T-helper 1 cell (primary cell): ENCODE data around the gene TJP1.
"Not testable (repeated sequence)": the region's sequence is repeated elsewhere in the genome, so short reads cannot be mapped to it uniquely, and the experiment has no call there.

Source experiments
- DNase-seq, 5 donors: peaks; one replicate each; pipeline ENCODE4 v3.0.0-alpha.2; 2012 to 2020

TJP1 gene

DNA sequence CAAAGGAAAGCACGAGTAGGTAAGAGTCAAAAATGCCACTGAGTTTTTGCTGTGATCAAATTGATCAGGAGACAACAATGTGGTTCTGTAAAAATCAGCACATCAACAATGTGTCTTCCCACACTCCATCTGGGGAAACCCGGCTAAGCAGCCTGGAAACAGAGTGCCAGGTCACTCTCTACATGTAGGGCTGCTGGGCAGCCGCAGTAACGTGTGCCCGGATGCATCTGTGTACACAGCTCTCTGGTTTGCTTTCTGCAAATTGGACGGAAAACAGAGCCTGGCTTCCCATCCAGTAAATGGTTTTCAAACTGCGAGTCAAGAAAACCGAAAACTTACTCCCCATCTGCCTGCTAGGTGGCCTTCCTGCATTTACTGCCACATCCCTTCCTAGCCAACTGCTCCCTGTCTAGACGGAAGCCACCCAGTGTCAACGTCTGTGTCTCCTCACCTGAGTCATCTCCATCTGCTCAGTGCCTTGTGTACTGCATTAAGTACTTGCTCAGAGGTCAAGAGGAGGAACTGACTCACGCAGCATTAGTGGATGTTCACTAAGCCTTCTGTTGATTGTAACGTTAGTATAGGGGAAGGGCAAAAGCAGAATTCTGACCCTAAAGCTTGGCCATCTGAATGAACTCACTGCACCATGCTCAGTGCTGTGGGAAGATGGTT lies 124.1 kb downstream of the TJP1 start:
- DNase-seq = no peak

- DNase-seq = no peak
Observed at GRCh38 chr15:29696950-29697738, 125.1 kb downstream of the TJP1 start.

DNA sequence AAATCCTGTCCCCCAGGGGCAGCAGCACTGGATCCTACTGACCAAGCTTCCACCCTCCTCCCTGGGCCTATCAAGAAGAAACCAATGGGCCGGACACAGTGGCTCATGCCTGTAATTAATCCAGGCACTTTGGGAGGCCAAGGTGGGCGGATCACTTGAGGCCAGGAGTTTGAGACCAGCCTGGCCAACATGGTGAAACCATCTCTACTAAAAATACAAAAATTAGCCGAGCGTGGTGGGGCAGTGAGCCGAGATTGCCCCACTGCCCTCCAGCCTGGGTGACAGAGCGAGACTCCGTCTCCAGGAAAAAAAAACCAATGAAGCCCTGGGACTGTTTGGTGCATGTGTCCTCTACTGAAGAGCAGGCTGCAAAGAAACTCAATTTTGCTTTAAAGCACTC lies 125.8 kb downstream of the TJP1 start:
- DNase-seq = not testable (repeated sequence)

- DNase-seq = no peak
Observed at GRCh38 chr15:29695489-29696167, 126.6 kb downstream of the TJP1 start.

DNA sequence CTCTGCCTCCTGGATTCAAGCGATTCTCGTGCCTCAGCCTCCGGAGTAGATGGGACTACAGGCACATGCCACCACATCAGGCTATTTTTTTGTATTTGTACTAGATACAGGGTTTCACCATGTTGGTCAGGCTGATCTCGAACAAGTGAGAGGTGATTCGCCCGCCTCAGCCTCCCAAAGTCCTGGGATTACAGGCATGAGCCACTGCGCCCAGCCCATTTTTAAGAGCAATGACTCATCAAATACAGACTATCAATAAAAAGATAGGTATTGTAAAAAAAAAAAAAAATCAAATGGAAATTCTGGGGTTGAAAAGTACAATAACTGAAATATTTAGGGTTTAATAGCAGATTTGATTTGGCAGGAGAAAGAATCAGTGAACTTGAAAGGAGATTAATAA lies 129.0 kb downstream of the TJP1 start:
- no peak for DNase-seq

DNA sequence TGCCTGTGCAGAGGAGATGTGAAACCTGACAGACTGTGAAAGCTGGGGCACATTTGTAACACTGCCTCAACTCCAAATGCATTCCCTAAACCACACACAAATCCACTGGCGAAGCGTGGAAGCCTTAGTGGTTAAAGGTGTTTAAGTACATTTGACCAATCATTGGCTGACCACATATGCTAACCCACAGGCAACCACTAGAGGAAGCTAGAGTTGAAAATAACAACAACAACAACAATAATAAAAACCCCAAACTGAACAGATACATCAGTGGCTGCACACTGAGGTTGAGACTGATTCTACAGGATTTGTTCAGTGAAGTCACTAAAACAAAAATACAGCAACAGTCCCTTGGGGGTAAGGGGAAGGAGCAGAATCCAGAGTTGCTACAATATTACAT lies 129.7 kb downstream of the TJP1 start:
- no peak for DNase-seq

- DNase-seq = no peak
Observed at GRCh38 chr15:29690765-29691475, 131.3 kb downstream of the TJP1 start.

GRCh38 chr15:29689287-29689986 lies 132.8 kb downstream of the TJP1 start:
- no peak for DNase-seq

DNA sequence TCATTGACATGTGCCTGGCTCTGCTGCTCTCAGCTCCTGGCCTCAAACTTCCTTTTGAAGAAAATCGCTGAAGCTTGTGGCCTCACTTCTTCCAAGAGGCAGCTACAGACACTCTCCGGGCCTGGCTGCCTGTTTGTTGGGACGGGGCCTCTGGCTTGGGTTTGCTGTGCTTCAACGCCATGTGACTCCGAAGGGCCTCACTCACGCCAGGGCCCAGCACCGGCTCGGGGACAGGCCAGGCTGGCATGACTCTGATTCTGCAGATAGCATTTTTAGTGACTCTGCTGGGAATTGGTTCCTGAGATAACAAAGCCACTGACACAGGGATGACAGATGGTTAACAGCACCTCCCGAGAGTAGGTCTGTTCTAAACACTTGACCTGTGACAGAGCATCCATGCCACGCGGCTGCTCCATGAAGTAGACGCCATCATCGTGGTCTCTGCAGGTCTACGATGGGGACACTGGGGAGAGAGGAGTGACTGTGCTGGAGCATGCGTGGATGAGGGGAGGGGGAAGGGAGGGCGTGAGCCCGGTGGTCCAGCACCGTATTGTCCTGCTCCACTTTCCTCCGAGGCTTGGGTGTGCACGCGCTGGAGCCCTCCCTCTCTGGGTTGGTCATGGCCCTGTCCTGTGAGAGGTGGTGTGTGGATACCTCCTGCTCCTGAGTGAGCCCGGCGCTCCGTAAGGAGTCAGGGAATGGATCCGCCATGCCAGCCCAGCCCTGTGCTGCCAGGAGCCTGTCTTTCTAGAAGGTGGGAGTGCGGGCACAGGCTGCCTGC lies 133.6 kb downstream of the TJP1 start:
- no peak for DNase-seq

DNA sequence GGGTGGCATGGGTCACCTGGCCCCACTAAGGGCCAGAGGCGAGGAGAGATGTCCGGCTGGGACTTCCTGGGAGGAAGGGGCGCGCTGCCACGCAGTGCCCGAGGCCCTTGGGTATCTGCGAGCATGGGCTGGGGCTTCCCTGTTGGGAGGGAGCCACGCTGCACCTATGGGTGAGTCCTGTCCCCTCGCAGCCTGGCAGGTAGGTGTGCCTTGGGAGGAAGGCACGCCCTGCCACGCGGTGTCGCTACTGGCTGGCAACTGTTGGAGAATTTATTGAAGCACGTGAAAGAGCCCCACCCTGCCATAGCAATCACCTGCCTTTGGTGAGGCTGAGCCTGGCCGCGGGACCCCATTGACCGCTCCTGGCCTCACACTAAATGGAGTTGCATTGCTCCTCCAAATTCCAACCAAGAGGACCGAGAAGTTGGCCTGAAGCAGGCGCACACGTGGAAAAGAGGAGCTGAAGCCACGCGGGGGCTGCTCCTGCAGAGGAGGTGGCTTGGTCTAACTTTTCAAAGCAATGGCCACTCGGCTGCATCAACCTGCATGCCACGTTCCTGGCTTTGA lies 134.2 kb downstream of the TJP1 start:
- DNase-seq = no peak

DNA sequence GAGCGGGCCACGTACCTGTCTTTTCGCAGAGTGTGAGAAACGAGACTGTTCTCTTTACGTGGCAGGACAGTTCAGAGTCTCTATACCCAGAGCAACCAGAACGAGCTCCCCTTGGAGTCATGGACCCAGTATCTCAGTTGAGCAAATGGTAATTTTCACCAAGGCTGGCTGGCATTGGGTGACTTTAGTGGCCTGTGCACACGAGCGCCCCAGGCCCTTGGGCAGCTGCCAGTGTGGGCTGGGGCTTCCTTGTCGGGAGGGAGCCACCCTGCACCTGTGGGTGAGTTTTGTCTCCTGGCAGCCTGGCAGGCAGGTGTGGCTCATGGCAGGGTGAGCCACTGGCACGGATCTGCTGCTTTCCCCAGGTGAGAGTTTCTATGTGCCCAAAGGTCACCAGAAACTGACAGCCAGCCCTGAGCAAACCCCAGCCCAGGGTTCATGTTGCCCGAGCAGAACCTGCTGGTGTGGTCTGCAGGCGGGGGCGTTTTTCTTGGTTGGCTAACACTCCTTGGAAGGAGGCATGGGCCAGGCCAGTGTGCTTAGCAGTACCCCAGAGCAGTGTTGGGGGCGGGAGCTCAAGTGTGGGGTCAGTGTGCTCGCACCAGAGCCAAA lies 135.0 kb downstream of the TJP1 start:
- no peak for DNase-seq

- DNase-seq = no peak
Observed at GRCh38 chr15:29686445-29687203, 135.6 kb downstream of the TJP1 start.

- no peak for DNase-seq
Observed at GRCh38 chr15:29686079-29686425, 136.2 kb downstream of the TJP1 start.

DNA sequence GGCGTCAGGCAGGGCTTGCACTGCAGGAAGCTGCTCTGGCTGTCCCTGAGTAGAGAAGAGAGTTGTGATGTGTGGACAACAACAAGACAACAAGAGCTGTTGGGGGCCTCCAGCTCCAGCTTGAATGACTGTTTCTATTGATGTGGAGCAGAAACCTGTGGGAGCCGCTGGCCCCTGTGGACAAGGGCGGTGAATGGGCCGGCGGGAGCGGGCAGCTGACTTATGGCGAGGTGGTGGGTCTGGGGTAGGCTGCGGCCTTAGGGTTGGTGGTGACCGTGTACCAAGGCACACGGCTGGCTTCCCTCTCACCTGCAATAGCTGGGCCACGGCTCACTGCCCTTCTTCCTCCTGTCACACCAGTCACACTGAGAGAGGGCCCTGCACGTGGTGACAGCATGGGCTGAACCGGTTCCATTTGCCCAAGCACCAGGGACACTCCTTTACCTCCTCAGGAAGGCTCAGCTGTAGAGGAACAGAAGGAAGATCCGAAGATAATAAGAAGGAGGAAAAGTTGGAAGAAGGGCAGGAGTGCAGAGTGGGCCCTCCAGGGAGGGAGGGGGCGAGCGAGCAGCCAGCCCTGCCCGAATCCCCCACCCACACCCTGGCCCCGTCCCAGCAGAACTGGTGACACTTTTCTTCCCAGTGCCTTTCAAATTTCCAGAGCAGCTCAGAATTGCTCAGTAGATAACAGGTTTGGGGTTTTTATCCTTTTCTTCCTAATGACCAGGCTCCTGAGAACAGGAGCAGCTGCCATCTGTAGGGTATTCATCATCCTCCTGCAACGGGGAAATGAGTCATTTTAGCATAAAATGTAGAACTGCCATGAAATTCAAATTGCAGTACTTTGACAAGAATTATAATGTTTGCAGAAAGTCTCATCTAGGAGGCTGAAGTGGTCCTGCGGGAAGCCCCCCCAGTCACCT lies 136.9 kb downstream of the TJP1 start:
- DNase-seq = no peak

DNA sequence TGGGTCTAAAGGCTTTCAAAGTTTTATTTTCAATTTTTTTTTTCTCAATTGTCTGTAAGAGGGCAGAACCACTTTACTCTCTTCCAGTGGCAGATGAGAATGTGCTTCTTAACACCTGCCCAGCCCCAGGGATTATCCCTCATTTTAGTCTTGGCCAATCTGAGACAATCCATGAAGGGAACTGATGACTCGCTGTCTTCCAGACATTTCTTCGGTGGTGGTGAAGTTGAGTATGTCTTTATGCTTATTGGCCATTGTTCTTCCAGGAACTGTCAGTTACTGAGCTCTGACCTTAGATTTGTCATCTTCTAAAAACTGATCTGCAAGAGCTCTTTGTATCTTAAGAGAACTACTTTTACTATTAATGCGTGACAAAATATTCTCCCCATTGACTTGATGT lies 139.5 kb downstream of the TJP1 start:
- DNase-seq = no peak

- no peak for DNase-seq
Observed at GRCh38 chr15:29682361-29682760, 139.9 kb downstream of the TJP1 start.

DNA sequence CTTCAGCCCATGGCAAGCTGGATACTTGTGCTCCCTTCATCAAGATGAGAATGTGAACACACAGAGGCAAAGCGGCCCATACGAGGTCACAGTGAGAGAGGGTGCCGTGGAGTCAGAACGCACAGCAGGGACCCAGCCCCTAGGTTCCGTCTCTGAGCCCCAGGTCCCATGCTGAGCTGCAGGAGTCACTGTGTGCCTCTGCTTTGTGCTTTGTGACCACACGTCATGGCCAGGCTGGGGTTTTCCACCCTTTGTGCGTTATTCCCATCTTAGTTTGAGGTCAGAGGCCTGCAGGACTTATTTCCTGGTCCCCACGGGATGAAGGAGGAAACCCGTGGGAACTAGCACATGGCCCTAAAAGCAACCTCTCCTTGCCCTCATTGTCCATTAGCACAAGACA lies 140.3 kb downstream of the TJP1 start:
- no peak for DNase-seq

- DNase-seq = no peak
Observed at GRCh38 chr15:29681166-29681845, 141.0 kb downstream of the TJP1 start.
